Measurements from ENCODE around the gene RTCB.

RTCB gene

DNA sequence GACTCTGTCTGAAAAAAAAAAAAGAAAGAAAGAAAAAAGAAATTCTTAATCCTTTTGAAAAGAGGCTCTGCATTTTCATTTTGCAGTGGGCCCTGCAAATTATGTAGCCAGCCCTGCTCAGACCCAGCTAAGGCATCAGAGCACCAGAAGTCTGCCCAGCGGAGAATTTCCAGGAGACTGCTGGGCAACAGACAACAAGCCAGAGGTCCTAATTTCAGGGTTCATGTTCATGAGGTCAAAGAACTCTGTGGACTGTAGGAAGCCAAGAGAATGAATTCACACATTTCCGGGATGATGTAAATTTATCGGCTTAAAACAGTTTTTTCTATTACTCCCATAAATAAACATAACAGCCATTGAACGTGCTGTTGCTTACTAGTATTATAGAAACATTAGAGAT is 14.8 kb upstream of the RTCB start:
- no peak for DNase-seq (ENCODE audit: low read depth, low spot score)
- ChIA-PET CTCF (interaction anchor here (0.6 kb wide), 1 partner anchor 344 kb away, joined by 4 read pairs; no protein-coding TSS in a partner anchor), POLR2A (no interaction called here)
- no peak for TF ChIP-seq CTCF (IDR thresholded peaks at IDR 0.05; ENCODE audit: insufficient read depth, low read length, missing control alignments)
- no peak overlapping the region for H3K4me3 ChIP-seq (ENCODE audit: low read depth, low read length)

DNA sequence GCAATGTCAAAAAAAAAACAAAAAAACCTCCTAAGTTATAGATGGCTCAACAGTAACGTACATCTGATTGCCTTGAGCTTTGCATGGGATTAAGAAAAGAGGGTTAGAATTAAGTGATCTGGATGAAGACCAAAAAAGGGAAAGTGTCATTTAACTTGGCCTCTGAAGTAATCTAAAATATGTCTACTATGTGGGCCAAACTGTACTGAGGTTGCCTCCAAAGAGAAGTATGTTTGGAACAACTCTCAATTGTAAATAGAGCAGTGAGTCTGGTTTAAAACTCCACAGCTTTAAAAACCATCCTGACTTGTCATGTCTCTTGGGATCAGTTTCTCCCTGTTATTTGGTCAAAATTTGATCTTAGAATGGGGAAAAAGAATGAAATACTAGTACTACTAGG is 11.6 kb upstream of the RTCB start:
- CTCF ChIA-PET = no interaction called here

DNA sequence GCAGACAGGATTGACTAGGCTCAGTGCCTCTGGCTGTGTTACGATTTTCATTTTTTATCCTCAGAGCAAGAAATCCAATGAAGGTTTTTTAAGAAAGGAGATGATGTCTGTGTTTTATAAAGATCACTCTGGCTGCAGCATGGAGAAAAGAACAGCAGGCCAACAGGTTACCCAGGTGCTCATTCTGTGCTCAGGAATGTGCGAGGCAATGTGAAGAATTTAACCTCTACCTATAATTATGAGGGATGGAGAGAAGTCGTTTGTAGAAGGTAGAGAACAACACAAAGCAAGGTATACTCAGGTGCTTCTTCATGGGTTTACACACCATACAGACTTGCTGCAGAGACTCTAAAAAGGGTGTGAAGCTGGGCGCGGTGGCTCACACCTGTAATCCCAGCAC is 10.0 kb upstream of the RTCB start:
- POLR2A ChIA-PET = no interaction called here
- no peak for TF ChIP-seq CTCF (IDR thresholded peaks at IDR 0.05; ENCODE audit: insufficient read depth, low read length, missing control alignments)
- no peak overlapping the region for H3K4me3 ChIP-seq (ENCODE audit: low read depth, low read length)
- CTCF ChIA-PET = interaction anchor here (1.3 to 1.8 kb wide), 2 partner anchors 10 to 51 kb away, joined by 3 to 7 read pairs; partner anchors contain the start of gene RTCB
- no peak for DNase-seq (ENCODE audit: low read depth, low spot score)

More for the DNA sequence above, 11.6 kb upstream of the RTCB start:
- H3K4me3 ChIP-seq (ENCODE audit: low read depth, low read length) = no peak overlapping the region
- POLR2A ChIA-PET = no interaction called here
- TF ChIP-seq CTCF (IDR thresholded peaks at IDR 0.05; ENCODE audit: insufficient read depth, low read length, missing control alignments) = no peak
- no peak for DNase-seq (ENCODE audit: low read depth, low spot score)

DNA sequence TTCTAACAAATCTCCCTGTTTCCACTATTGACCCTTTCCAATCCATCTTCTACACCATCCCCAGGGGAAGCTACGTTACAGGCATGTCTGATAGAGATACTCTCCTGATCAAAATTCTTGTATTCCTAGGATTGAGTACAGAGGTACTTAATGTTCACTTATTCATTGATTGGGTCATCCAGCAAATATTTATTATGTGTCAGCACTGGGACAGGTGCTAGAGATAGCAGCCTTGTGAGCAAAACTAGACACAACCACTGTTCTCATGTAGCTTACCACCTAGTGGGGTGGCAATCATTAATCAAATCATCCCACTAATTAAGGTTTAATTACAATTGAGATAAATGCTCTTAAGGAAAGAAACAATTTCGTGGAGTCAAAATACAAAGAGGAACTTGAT is 9.4 kb upstream of the RTCB start:
- POLR2A ChIA-PET = no interaction called here
- CTCF ChIA-PET = interaction anchor here (1.8 kb wide), 1 partner anchor 9 kb away, joined by 7 read pairs; the partner anchor contains the start of gene RTCB
- no peak for TF ChIP-seq CTCF (IDR thresholded peaks at IDR 0.05; ENCODE audit: insufficient read depth, low read length, missing control alignments)

GRCh38 chr22:32417906-32418305 is 5.9 kb upstream of the RTCB start:
- POLR2A ChIA-PET = no interaction called here
- H3K4me3 ChIP-seq (ENCODE audit: low read depth, low read length) = no peak overlapping the region
- CTCF ChIA-PET = interaction anchor here (1.0 to 2.6 kb wide), 2 partner anchors 8 to 56 kb away, joined by 3 to 8 read pairs; no protein-coding TSS in a partner anchor
- no peak for DNase-seq (ENCODE audit: low read depth, low spot score)
- no peak for TF ChIP-seq CTCF (IDR thresholded peaks at IDR 0.05; ENCODE audit: insufficient read depth, low read length, missing control alignments)

More for the DNA sequence above, 9.4 kb upstream of the RTCB start:
- H3K4me3 ChIP-seq (ENCODE audit: low read depth, low read length) = no peak overlapping the region
- no peak for DNase-seq (ENCODE audit: low read depth, low spot score)

- CTCF ChIA-PET = interaction anchor here (2.6 kb wide), 1 partner anchor 57 kb away, joined by 8 read pairs; no protein-coding TSS in a partner anchor
- no peak overlapping the region for H3K4me3 ChIP-seq (ENCODE audit: low read depth, low read length)
- no peak for DNase-seq (ENCODE audit: low read depth, low spot score)
- no peak for TF ChIP-seq CTCF (IDR thresholded peaks at IDR 0.05; ENCODE audit: insufficient read depth, low read length, missing control alignments)
- POLR2A ChIA-PET = no interaction called here
Observed at GRCh38 chr22:32416556-32417085, 4.6 kb upstream of the RTCB start.
